GM12878 (cell line): ENCODE results near the gene RAB26. TPM values are rescaled to one million over a fixed set of nuclear protein-coding genes. Genes with fewer than 3 reads are reported as not detected.

ENCODE experiments used
- ATAC-seq: fragments of 200-7000 bp; cut with Tn5 transposase; 3 replicates; pipeline ENCODE4 v1.9.1; 2020; ENCODE audit warnings: mild to moderate bottlenecking, moderate library complexity
- BruUV-seq: library from RNA; stranded (reverse); fragments of 400-500 nt; replicated peaks from 2 replicates; lab custom pipeline; 2021; lab: Mats Ljungman, UMichigan
- CTCF ChIA-PET: fragments of 300-600 bp; sonication (Branson Sonifier 250); formaldehyde crosslinking; extraction: SDS; loops from one replicate; lab custom pipeline; 2021; ENCODE audit warnings: inconsistent platforms; lab: Yijun Ruan, JAX
- POLR2A ChIA-PET: fragments of 350-600 bp; formaldehyde crosslinking; extraction: SDS; loops from one replicate; lab custom pipeline; 2021; ENCODE audit warnings: inconsistent platforms; lab: Charles Lee
- RAD21 ChIA-PET: fragments of 300-600 bp; sonication (Branson Sonifier 250); formaldehyde crosslinking; loops from one replicate; lab custom pipeline; 2023; ENCODE audit warnings: antibody characterized with exemption; ENCODE audit not compliant: unreplicated experiment; lab: Charles Lee
- SMC1A ChIA-PET: fragments of 300-600 bp; sonication (Branson Sonifier 250); formaldehyde crosslinking; loops from one replicate; lab custom pipeline; 2023; ENCODE audit not compliant: unreplicated experiment, uncharacterized antibody; lab: Charles Lee
- DNase-seq: peaks from one replicate; pipeline ENCODE4 v3.0.0-alpha.2; 2011; ENCODE audit warnings: low read depth, low spot score
- FAIRE-seq: peaks from 3 replicates; lab custom pipeline; 2011; peaks lifted over from hg19 to GRCh38; lab: Jason Lieb, UNC
- H2AFZ ChIP-seq: 2 replicates; pipeline ENCODE4 v1.6.0; 2011; ENCODE audit warnings: low read depth, low read length, control low read depth; ENCODE audit not compliant: control insufficient read depth
- H3K27ac ChIP-seq: 2 replicates; pipeline ENCODE4 v1.5.1; 2011; ENCODE audit warnings: control low read depth; ENCODE audit not compliant: control insufficient read depth, insufficient read depth
- H3K27me3 ChIP-seq, 2 experiments: replicated peaks in 1 of 2; 2 replicates each; pipeline versions ENCODE4 v1.6.0 to v1.6.1; 2011; ENCODE audit warnings: low read length in 1 of 2; ENCODE audit not compliant: control insufficient read depth in 2 of 2, insufficient read depth in 2 of 2
- H3K36me3 ChIP-seq, 2 experiments: 2 replicates each; pipeline ENCODE4 v1.5.1; 2011; ENCODE audit warnings: low read length in 1 of 2; ENCODE audit not compliant: control insufficient read depth in 2 of 2, insufficient read depth in 2 of 2
- H3K4me1 ChIP-seq: 2 replicates; pipeline ENCODE4 v1.6.1; 2011; ENCODE audit warnings: mild to moderate bottlenecking, low read length, moderate library complexity, mixed read lengths; ENCODE audit not compliant: control insufficient read depth, insufficient read depth
- H3K4me2 ChIP-seq: 2 replicates; pipeline ENCODE4 v1.6.0; 2011; ENCODE audit warnings: control low read depth; ENCODE audit not compliant: control insufficient read depth, insufficient read depth
- H3K4me3 ChIP-seq: fragments of 200-600 bp; sonication (generic); 2 replicates; pipeline ENCODE4 v1.5.1; 2016
- H3K79me2 ChIP-seq: 2 replicates; pipeline ENCODE4 v1.6.0; 2011; ENCODE audit warnings: low read length; ENCODE audit not compliant: control insufficient read depth, insufficient read depth
- H3K9ac ChIP-seq: 2 replicates; pipeline ENCODE4 v1.8.0; 2011; ENCODE audit warnings: low read length, control low read depth, mixed read lengths; ENCODE audit not compliant: control insufficient read depth, insufficient read depth
- H3K9me3 ChIP-seq: replicated peaks from 3 replicates; pipeline ENCODE4 v1.5.1; 2011; ENCODE audit warnings: mild to moderate bottlenecking, low read length; ENCODE audit not compliant: control insufficient read depth, insufficient read depth
- H4K20me1 ChIP-seq: 2 replicates; pipeline ENCODE4 v1.6.0; 2011; ENCODE audit not compliant: control insufficient read depth, insufficient read depth
- CBFB ChIP-seq: IDR thresholded peaks from 2 replicates; pipeline ENCODE4 v1.6.1; 2016; ENCODE audit warnings: antibody characterized with exemption, low read depth
- MTA2 ChIP-seq: fragments of 450-650 bp; IDR thresholded peaks from 2 replicates; pipeline ENCODE4 v1.6.1; 2016; ENCODE audit warnings: low read depth, mild to moderate bottlenecking, moderate library complexity
- NKRF ChIP-seq: fragments of 450-650 bp; conservative IDR thresholded peaks from 2 replicates; pipeline ENCODE4 v1.6.1; 2017; ENCODE audit warnings: mild to moderate bottlenecking, moderate library complexity
- POLR2AphosphoS5 ChIP-seq: IDR thresholded peaks from 2 replicates; pipeline ENCODE4 v1.6.1; 2011; ENCODE audit warnings: mild to moderate bottlenecking, low read length, inconsistent platforms
- RBBP5 ChIP-seq: fragments of 200-600 bp; sonication (generic); conservative IDR thresholded peaks from 2 replicates; pipeline ENCODE4 v1.6.1; 2016
- STAT1 ChIP-seq: fragments of 450-650 bp; conservative IDR thresholded peaks from 2 replicates; pipeline ENCODE4 v1.6.1; 2014; ENCODE audit warnings: antibody characterized with exemption, mild to moderate bottlenecking
- WRNIP1 ChIP-seq: IDR thresholded peaks from 2 replicates; pipeline ENCODE4 v1.6.1; 2011; ENCODE audit warnings: low read depth, low read length, improper control_type of control experiment, borderline replicate concordance
- YY1 ChIP-seq: IDR thresholded peaks from 2 replicates; pipeline ENCODE4 v1.6.1; 2011; ENCODE audit warnings: low read depth, mild to moderate bottlenecking, low read length
- ZNF592 ChIP-seq: fragments of 450-650 bp; IDR thresholded peaks from 2 replicates; pipeline ENCODE4 v1.6.1; 2017; ENCODE audit warnings: mild to moderate bottlenecking, moderate library complexity
- WGBS: methylation state at CpG from one replicate; pipeline ENCODE4 v1.1.6; 2016; ENCODE audit warnings: low lambda C conversion rate; ENCODE audit not compliant: insufficient replicate concordance, insufficient coverage; ENCODE audit errors: missing lambda C conversion rate; 5-methylcytosine and 5-hydroxymethylcytosine counted together
- in situ Hi-C: fragments of 300-500 bp; cut with MboI; formaldehyde crosslinking; loops from 9 replicates; pipeline ENCODE4 v1.14.3; 2018; ENCODE audit warnings: mixed read lengths
- intact Hi-C: fragments of 100-400 bp; cut with micrococcal nuclease; formaldehyde crosslinking; loops from one replicate; pipeline ENCODE4 v1.14.2; 2022; ENCODE audit not compliant: unreplicated experiment
- polyA plus RNA-seq, 11 experiments: library from polyadenylated mRNA; depleted of rRNA in 4 of 11; unstranded in 6 of 11; stranded (reverse) in 5 of 11; fragments of >200 nt; fragmentation: Nextera tagmentation in 4 of 11; fragmentation: Illumina TruSeq in 1 of 11; extraction: Ambion mirVana in 4 of 11; extraction: Trizol in 1 of 11; gene quantifications; 1 replicate in 1 of 11; 2 replicates in 10 of 11; pipeline versions ENCODE4 v1.2.1 to v1.2.3, GENCODE V29; 2011 to 2016; ENCODE audit warnings: inconsistent platforms in 2 of 11, missing spikeins in 2 of 11, low read depth in 1 of 11
- total RNA-seq, 4 experiments: library from RNA; depleted of rRNA in 3 of 4; stranded (reverse); fragments of >200 nt in 3 of 4; fragmentation: Illumina TruSeq in 1 of 4; extraction: Trizol in 1 of 4; gene quantifications; 2 replicates each; pipeline versions ENCODE4 v1.2.1 to v1.2.3, GENCODE V29; 2013 to 2021

The RAB26 gene
- total and polyA plus RNA-seq, 10 of the 15 experiments (the other 5 are each of a cell fraction or from before 2014, with no cell fraction given) = 0.13 to 4.5 (median 0.33) TPM; not detected in 1

GRCh38 chr16:2142942-2143877, 5.2 kb upstream of the RAB26 start:
- no peaks in the 10 kb centered on the region for H3K79me2 ChIP-seq
- BruUV-seq = no TSS peak
- no peak overlapping the region for H3K4me3 ChIP-seq
- no peak overlapping the region for H2AFZ ChIP-seq
- H3K27ac ChIP-seq = no peak overlapping the region
- H3K36me3 ChIP-seq = no peaks in the 10 kb centered on the region
- no peaks in the 10 kb centered on the region for H4K20me1 ChIP-seq
- ChIA-PET POLR2A (interaction anchor here (0.7 kb wide), 1 partner anchor 72 kb away, joined by 7 read pairs; the partner anchor contains the start of gene PGP), RAD21 (no interaction called here), SMC1A (interaction anchor here (0.7 kb wide), 1 partner anchor 22 kb away, joined by 3 read pairs; no protein-coding TSS in a partner anchor), CTCF (interaction anchor here (1.0 to 1.1 kb wide), 3 partner anchors 10 to 52 kb away, joined by 3 read pairs; no protein-coding TSS in a partner anchor)
- FAIRE-seq (no peak), DNase-seq (no peak), ATAC-seq (no peak)
- no peak overlapping the region for H3K4me2 ChIP-seq
- H3K27me3 ChIP-seq = no peaks in the 10 kb centered on the region
- in situ Hi-C loops (loop anchor here (5.0 to 10.0 kb wide), 3 partner anchors 58 to 278 kb away; no protein-coding TSS in a partner anchor), intact Hi-C loops (no loop called here)
- H3K9ac ChIP-seq = no peak overlapping the region
- TF ChIP-seq ZNF592 = no peak
- no peak for TF ChIP-seq WRNIP1
- TF ChIP-seq CBFB = no peak
- no peak for TF ChIP-seq NKRF
- no peak for TF ChIP-seq MTA2
- TF ChIP-seq RBBP5 = no peak
- no peak for TF ChIP-seq YY1
- TF ChIP-seq POLR2AphosphoS5 = no peak
- no peak for TF ChIP-seq STAT1
- 61% methylated on average over 29 of the region's 31 CpGs for WGBS
- H3K4me1 ChIP-seq = no peaks in the 10 kb centered on the region
- H3K9me3 ChIP-seq = no peaks in the 10 kb centered on the region
